ENCODE measurements around the gene ENOX1. TPM values are rescaled to one million over a fixed set of nuclear protein-coding genes. Genes with fewer than 3 reads are reported as not detected.

ENOX1 gene
- total RNA-seq, 1 experiment from 2014 or later, result 0.07 TPM

- Histone ChIP-seq H3K36me3 (replicated peaks; ENCODE audit: control insufficient read depth, insufficient read depth, low read length) (no peaks in the 10 kb centered on the region), H3K27me3 (ENCODE audit: control insufficient read depth, insufficient read depth, low read length) (no peaks in the 10 kb centered on the region)
These were observed 11.1 kb upstream of the ENOX1 start for GRCh38 chr13:43797869-43798268.

GRCh38 chr13:43797159-43797558 lies 10.4 kb upstream of the ENOX1 start:
- DNase-seq, result no peak

More at GRCh38 chr13:43797869-43798268, 11.1 kb upstream of the ENOX1 start:
- no peak overlapping the region for H3K4me3 ChIP-seq (ENCODE audit: insufficient read depth, low read depth, low read length)
- no peak for DNase-seq

GRCh38 chr13:43794416-43794815 lies 7.6 kb upstream of the ENOX1 start:
- Histone ChIP-seq H3K36me3 (replicated peaks; ENCODE audit: control insufficient read depth, insufficient read depth, low read length) (no peaks in the 10 kb centered on the region), H3K27me3 (ENCODE audit: control insufficient read depth, insufficient read depth, low read length) (no peaks in the 10 kb centered on the region), H3K4me3 (ENCODE audit: insufficient read depth, low read depth, low read length) (no peak overlapping the region)
- no peak for DNase-seq

More at GRCh38 chr13:43797159-43797558, 10.4 kb upstream of the ENOX1 start:
- no peaks in the 10 kb centered on the region for H3K36me3 ChIP-seq (replicated peaks; ENCODE audit: control insufficient read depth, insufficient read depth, low read length)
- H3K27me3 ChIP-seq (ENCODE audit: control insufficient read depth, insufficient read depth, low read length), result no peaks in the 10 kb centered on the region
- no peak overlapping the region for H3K4me3 ChIP-seq (ENCODE audit: insufficient read depth, low read depth, low read length)

- Histone ChIP-seq H3K36me3 (replicated peaks; ENCODE audit: control insufficient read depth, insufficient read depth, low read length) (no peaks in the 10 kb centered on the region), H3K27me3 (ENCODE audit: control insufficient read depth, insufficient read depth, low read length) (peaks cover 10% of the 10 kb centered on the region), H3K4me3 (ENCODE audit: insufficient read depth, low read depth, low read length) (no peak overlapping the region)
- no peak for DNase-seq
These were observed 5.5 kb upstream of the ENOX1 start for GRCh38 chr13:43792076-43792881.

- DNase-seq, result peak; percentile 55
- Histone ChIP-seq H3K36me3 (replicated peaks; ENCODE audit: control insufficient read depth, insufficient read depth, low read length) (no peaks in the 10 kb centered on the region), H3K4me3 (ENCODE audit: insufficient read depth, low read depth, low read length) (no peak overlapping the region), H3K27me3 (ENCODE audit: control insufficient read depth, insufficient read depth, low read length) (peaks cover 34% of the 10 kb centered on the region)
These were observed 1.2 kb upstream of the ENOX1 start for GRCh38 chr13:43787997-43788396.

GRCh38 chr13:43787518-43787891 lies 733 bp upstream of the ENOX1 start:
- Histone ChIP-seq H3K36me3 (replicated peaks; ENCODE audit: control insufficient read depth, insufficient read depth, low read length) (no peaks in the 10 kb centered on the region), H3K27me3 (ENCODE audit: control insufficient read depth, insufficient read depth, low read length) (peaks cover 35% of the 10 kb centered on the region), H3K4me3 (ENCODE audit: insufficient read depth, low read depth, low read length) (peak overlapping the region; percentile 61)
- DNase-seq, result no peak

GRCh38 chr13:43786472-43786765 lies 353 bp downstream of the ENOX1 start:
- Histone ChIP-seq H3K27me3 (ENCODE audit: control insufficient read depth, insufficient read depth, low read length) (peaks cover 39% of the 10 kb centered on the region), H3K4me3 (ENCODE audit: insufficient read depth, low read depth, low read length) (peak overlapping the region; percentile 61), H3K36me3 (replicated peaks; ENCODE audit: control insufficient read depth, insufficient read depth, low read length) (no peaks in the 10 kb centered on the region)
- no peak for DNase-seq

GRCh38 chr13:43785650-43786471 lies 911 bp downstream of the ENOX1 start:
- H3K27me3 ChIP-seq (ENCODE audit: control insufficient read depth, insufficient read depth, low read length), result peaks cover 39% of the 10 kb centered on the region
- H3K36me3 ChIP-seq (replicated peaks; ENCODE audit: control insufficient read depth, insufficient read depth, low read length), result no peaks in the 10 kb centered on the region
- peak; percentile 81 for DNase-seq
- H3K4me3 ChIP-seq (ENCODE audit: insufficient read depth, low read depth, low read length), result peak overlapping the region; percentile 61

- Histone ChIP-seq H3K36me3 (replicated peaks; ENCODE audit: control insufficient read depth, insufficient read depth, low read length) (no peaks in the 10 kb centered on the region), H3K4me3 (ENCODE audit: insufficient read depth, low read depth, low read length) (peak overlapping the region; percentile 61), H3K27me3 (ENCODE audit: control insufficient read depth, insufficient read depth, low read length) (peaks cover 42% of the 10 kb centered on the region)
- DNase-seq, result peak; percentile 28
These were observed 1.5 kb downstream of the ENOX1 start for GRCh38 chr13:43785261-43785649.

- Histone ChIP-seq H3K4me3 (ENCODE audit: insufficient read depth, low read depth, low read length) (no peak overlapping the region), H3K36me3 (replicated peaks; ENCODE audit: control insufficient read depth, insufficient read depth, low read length) (no peaks in the 10 kb centered on the region), H3K27me3 (ENCODE audit: control insufficient read depth, insufficient read depth, low read length) (peaks cover 46% of the 10 kb centered on the region)
- no peak for DNase-seq
These were observed 2.3 kb downstream of the ENOX1 start for GRCh38 chr13:43784496-43784895.

GRCh38 chr13:43783820-43784219 lies 3.0 kb downstream of the ENOX1 start:
- H3K27me3 ChIP-seq (ENCODE audit: control insufficient read depth, insufficient read depth, low read length), result peaks cover 51% of the 10 kb centered on the region
- DNase-seq, result peak; percentile 52
- H3K36me3 ChIP-seq (replicated peaks; ENCODE audit: control insufficient read depth, insufficient read depth, low read length), result no peaks in the 10 kb centered on the region
- H3K4me3 ChIP-seq (ENCODE audit: insufficient read depth, low read depth, low read length), result no peak overlapping the region

- DNase-seq, result no peak
- H3K36me3 ChIP-seq (replicated peaks; ENCODE audit: control insufficient read depth, insufficient read depth, low read length), result no peaks in the 10 kb centered on the region
- peaks cover 48% of the 10 kb centered on the region for H3K27me3 ChIP-seq (ENCODE audit: control insufficient read depth, insufficient read depth, low read length)
- no peak overlapping the region for H3K4me3 ChIP-seq (ENCODE audit: insufficient read depth, low read depth, low read length)
These were observed 4.1 kb downstream of the ENOX1 start for GRCh38 chr13:43782686-43783085.

- Histone ChIP-seq H3K36me3 (replicated peaks; ENCODE audit: control insufficient read depth, insufficient read depth, low read length) (no peaks in the 10 kb centered on the region), H3K27me3 (ENCODE audit: control insufficient read depth, insufficient read depth, low read length) (peaks cover 29% of the 10 kb centered on the region), H3K4me3 (ENCODE audit: insufficient read depth, low read depth, low read length) (no peak overlapping the region)
- DNase-seq, result peak; percentile 16
These were observed 6.1 kb downstream of the ENOX1 start for GRCh38 chr13:43780666-43781065.

GRCh38 chr13:43776501-43777079 lies 10.2 kb downstream of the ENOX1 start:
- DNase-seq, result no peak
- Histone ChIP-seq H3K27me3 (ENCODE audit: control insufficient read depth, insufficient read depth, low read length) (peaks cover 14% of the 10 kb centered on the region), H3K36me3 (replicated peaks; ENCODE audit: control insufficient read depth, insufficient read depth, low read length) (no peaks in the 10 kb centered on the region), H3K4me3 (ENCODE audit: insufficient read depth, low read depth, low read length) (no peak overlapping the region)

GRCh38 chr13:43776006-43776405 lies 10.8 kb downstream of the ENOX1 start:
- Histone ChIP-seq H3K36me3 (replicated peaks; ENCODE audit: control insufficient read depth, insufficient read depth, low read length) (no peaks in the 10 kb centered on the region), H3K4me3 (ENCODE audit: insufficient read depth, low read depth, low read length) (no peak overlapping the region), H3K27me3 (ENCODE audit: control insufficient read depth, insufficient read depth, low read length) (peaks cover 14% of the 10 kb centered on the region)
- no peak for DNase-seq
